ENCODE measurements around the gene TCF7L2. TPM values are rescaled to one million over a fixed set of nuclear protein-coding genes. Genes with fewer than 3 reads are reported as not detected.
A peak's percentile ranks its signal among the peaks of the same experiment; 100 is the strongest.

TCF7L2 gene
- total and polyA plus RNA-seq, 9 donors, result 14.9 to 77.3 (median 51.5) TPM

GRCh38 chr10:112953174-112954159 is 3.4 kb downstream of the TCF7L2 start:
- 21% methylated on average over 9 of the region's 26 CpGs for WGBS (ENCODE audit: insufficient coverage)
- peak; percentile 64 for DNase-seq
- no peaks in the 10 kb centered on the region for H3K27me3 ChIP-seq (ENCODE audit: control insufficient read depth, insufficient read depth, low read length)

GRCh38 chr10:112954974-112955581 is 5.0 kb downstream of the TCF7L2 start:
- Histone ChIP-seq H3K9me3 (replicated peaks; ENCODE audit: control insufficient read depth, low read depth, low read length) (no peaks in the 10 kb centered on the region), H3K36me3 (ENCODE audit: control insufficient read depth, insufficient read depth, low read length) (peaks cover 2% of the 10 kb centered on the region), H3K4me1 (ENCODE audit: control insufficient read depth, insufficient read depth, low read length) (peaks cover 37% of the 10 kb centered on the region), H3K27me3 (ENCODE audit: control insufficient read depth, insufficient read depth, low read length) (no peaks in the 10 kb centered on the region), H3K4me3 (ENCODE audit: low read length) (peak overlapping the region; percentile 87), H3K27ac (ENCODE audit: low read length) (peak overlapping the region; percentile 99)
- no peak for DNase-seq
- no CpG with 5 or more reads among the region's 7 CpGs for WGBS (ENCODE audit: insufficient coverage)

More at GRCh38 chr10:112953174-112954159, 3.4 kb downstream of the TCF7L2 start:
- Histone ChIP-seq H3K36me3 (ENCODE audit: control insufficient read depth, insufficient read depth, low read length) (peaks cover 2% of the 10 kb centered on the region), H3K4me3 (ENCODE audit: low read length) (peak overlapping the region; percentile 87), H3K4me1 (ENCODE audit: control insufficient read depth, insufficient read depth, low read length) (peaks cover 33% of the 10 kb centered on the region), H3K27ac (ENCODE audit: low read length) (peak overlapping the region; percentile 99), H3K9me3 (replicated peaks; ENCODE audit: control insufficient read depth, low read depth, low read length) (no peaks in the 10 kb centered on the region)

- Histone ChIP-seq H3K4me3 (ENCODE audit: low read length) (peak overlapping the region; percentile 87), H3K27ac (ENCODE audit: low read length) (peak overlapping the region; percentile 99), H3K4me1 (ENCODE audit: control insufficient read depth, insufficient read depth, low read length) (peaks cover 37% of the 10 kb centered on the region), H3K9me3 (replicated peaks; ENCODE audit: control insufficient read depth, low read depth, low read length) (no peaks in the 10 kb centered on the region), H3K27me3 (ENCODE audit: control insufficient read depth, insufficient read depth, low read length) (no peaks in the 10 kb centered on the region), H3K36me3 (ENCODE audit: control insufficient read depth, insufficient read depth, low read length) (peaks cover 4% of the 10 kb centered on the region)
- DNase-seq, result peak; percentile 93
- 0% methylated on average over 2 of the region's 12 CpGs for WGBS (ENCODE audit: insufficient coverage)
Measured at GRCh38 chr10:112955582-112956421, 5.8 kb downstream of the TCF7L2 start.

GRCh38 chr10:112956631-112957350 is 6.7 kb downstream of the TCF7L2 start:
- peak; percentile 56 for DNase-seq
- H3K4me3 ChIP-seq (ENCODE audit: low read length), result no peak overlapping the region
- H3K9me3 ChIP-seq (replicated peaks; ENCODE audit: control insufficient read depth, low read depth, low read length), result no peaks in the 10 kb centered on the region
- no peaks in the 10 kb centered on the region for H3K27me3 ChIP-seq (ENCODE audit: control insufficient read depth, insufficient read depth, low read length)
- H3K27ac ChIP-seq (ENCODE audit: low read length), result peak overlapping the region; percentile 99
- H3K36me3 ChIP-seq (ENCODE audit: control insufficient read depth, insufficient read depth, low read length), result peaks cover 4% of the 10 kb centered on the region
- H3K4me1 ChIP-seq (ENCODE audit: control insufficient read depth, insufficient read depth, low read length), result peaks cover 40% of the 10 kb centered on the region
- WGBS (ENCODE audit: insufficient coverage), result no CpG with 5 or more reads among the region's 10 CpGs

- WGBS (ENCODE audit: insufficient coverage), result 80% methylated on average over 1 of the region's 4 CpGs
- peak; percentile 40 for DNase-seq
- H3K27me3 ChIP-seq (ENCODE audit: control insufficient read depth, insufficient read depth, low read length), result no peaks in the 10 kb centered on the region
- H3K9me3 ChIP-seq (replicated peaks; ENCODE audit: control insufficient read depth, low read depth, low read length), result no peaks in the 10 kb centered on the region
- H3K4me3 ChIP-seq (ENCODE audit: low read length), result no peak overlapping the region
- peaks cover 40% of the 10 kb centered on the region for H3K4me1 ChIP-seq (ENCODE audit: control insufficient read depth, insufficient read depth, low read length)
- peak overlapping the region; percentile 99 for H3K27ac ChIP-seq (ENCODE audit: low read length)
- H3K36me3 ChIP-seq (ENCODE audit: control insufficient read depth, insufficient read depth, low read length), result peaks cover 4% of the 10 kb centered on the region
Measured at GRCh38 chr10:112957640-112958092, 7.6 kb downstream of the TCF7L2 start.

- Histone ChIP-seq H3K36me3 (ENCODE audit: control insufficient read depth, insufficient read depth, low read length) (peaks cover 4% of the 10 kb centered on the region), H3K4me1 (ENCODE audit: control insufficient read depth, insufficient read depth, low read length) (peaks cover 39% of the 10 kb centered on the region), H3K27me3 (ENCODE audit: control insufficient read depth, insufficient read depth, low read length) (no peaks in the 10 kb centered on the region), H3K4me3 (ENCODE audit: low read length) (no peak overlapping the region), H3K27ac (ENCODE audit: low read length) (peak overlapping the region; percentile 99), H3K9me3 (replicated peaks; ENCODE audit: control insufficient read depth, low read depth, low read length) (no peaks in the 10 kb centered on the region)
- peak; percentile 96 for DNase-seq
- WGBS (ENCODE audit: insufficient coverage), result 20% methylated on average over 1 of the region's 8 CpGs
Measured at GRCh38 chr10:112958275-112958995, 8.4 kb downstream of the TCF7L2 start.

- H3K36me3 ChIP-seq (ENCODE audit: control insufficient read depth, insufficient read depth, low read length), result peaks cover 6% of the 10 kb centered on the region
- H3K4me3 ChIP-seq (ENCODE audit: low read length), result no peak overlapping the region
- no peaks in the 10 kb centered on the region for H3K27me3 ChIP-seq (ENCODE audit: control insufficient read depth, insufficient read depth, low read length)
- peak; percentile 71 for DNase-seq
- no peaks in the 10 kb centered on the region for H3K9me3 ChIP-seq (replicated peaks; ENCODE audit: control insufficient read depth, low read depth, low read length)
- H3K4me1 ChIP-seq (ENCODE audit: control insufficient read depth, insufficient read depth, low read length), result peaks cover 43% of the 10 kb centered on the region
- WGBS (ENCODE audit: insufficient coverage), result 8% methylated on average over 2 of the region's 6 CpGs
- H3K27ac ChIP-seq (ENCODE audit: low read length), result peak overlapping the region; percentile 78
Measured at GRCh38 chr10:112959207-112959838, 9.3 kb downstream of the TCF7L2 start.

- no peaks in the 10 kb centered on the region for H3K27me3 ChIP-seq (ENCODE audit: control insufficient read depth, insufficient read depth, low read length)
- H3K36me3 ChIP-seq (ENCODE audit: control insufficient read depth, insufficient read depth, low read length), result peaks cover 7% of the 10 kb centered on the region
- no peak for DNase-seq
- no peaks in the 10 kb centered on the region for H3K9me3 ChIP-seq (replicated peaks; ENCODE audit: control insufficient read depth, low read depth, low read length)
- H3K4me1 ChIP-seq (ENCODE audit: control insufficient read depth, insufficient read depth, low read length), result peaks cover 48% of the 10 kb centered on the region
- WGBS (ENCODE audit: insufficient coverage), result 52% methylated on average over 4 of the region's 4 CpGs
- no peak overlapping the region for H3K4me3 ChIP-seq (ENCODE audit: low read length)
- no peak overlapping the region for H3K27ac ChIP-seq (ENCODE audit: low read length)
Measured at GRCh38 chr10:112960151-112960681, 10.2 kb downstream of the TCF7L2 start.

Measured in muscle of leg (tissue), 11 donors.